OCI-LY1 (cell line): ENCODE data around the gene SETDB1.

Experiments used
- CTCF ChIP-seq: fragments of 200-600 bp; sonication (generic), shearing (Covaris generic); IDR thresholded peaks from 2 replicates; pipeline ENCODE4 v1.5.1; 2017; ENCODE audit warnings: mild to moderate bottlenecking, antibody characterized with exemption, low read length, moderate library complexity, mixed read lengths
- EZH2 ChIP-seq: fragments of 200-600 bp; sonication (generic), shearing (Covaris generic); IDR thresholded peaks from 2 replicates; pipeline ENCODE4 v1.8.0; 2017; ENCODE audit warnings: borderline replicate concordance, mixed run types, mild to moderate bottlenecking, antibody characterized with exemption, low read length, moderate library complexity, mixed read lengths

GRCh38 chr1:150985179-150985825, 59.1 kb downstream of the SETDB1 start:
- TF ChIP-seq CTCF = no peak
- TF ChIP-seq EZH2 = no peak
